Body of pancreas (tissue), 4 donors: Measurements from ENCODE around the gene SRXN1. TPM values are rescaled to one million over a fixed set of nuclear protein-coding genes. Genes with fewer than 3 reads are reported as not detected.

Experiments used
- ATAC-seq: fragments of 150-250 bp; one replicate; pipeline ENCODE4 v1.9.1; 2016
- DNase-seq, 4 donors: peaks; one replicate each; pipeline ENCODE4 v3.0.0-alpha.2; 2019
- H3K27ac ChIP-seq, 4 donors: fragments of 200-600 bp; sonication (generic); 1 replicate in 3 of 4; 2 replicates in 1 of 4; pipeline versions ENCODE4 v1.5.1 to v1.6.1; 2016 to 2019; ENCODE audit warnings: mild to moderate bottlenecking in 1 of 4, mixed read lengths in 1 of 4, moderate library complexity in 1 of 4
- H3K27me3 ChIP-seq, 2 donors: fragments of 200-600 bp; sonication (generic); one replicate each; pipeline ENCODE4 v1.6.0; 2016; ENCODE audit warnings: mild to moderate bottlenecking in 1 of 2
- H3K36me3 ChIP-seq, 2 donors: fragments of 200-600 bp; sonication (generic); replicated peaks in 1 of 2; 2 replicates each; pipeline ENCODE4 v1.5.1; 2016; ENCODE audit warnings: low read depth in 2 of 2; ENCODE audit not compliant: insufficient read depth in 1 of 2
- H3K4me1 ChIP-seq: fragments of 200-600 bp; sonication (generic); one replicate; pipeline ENCODE4 v1.6.0; 2016
- H3K4me3 ChIP-seq, 2 donors: fragments of 200-600 bp; sonication (generic); 1 replicate in 1 of 2; 2 replicates in 1 of 2; pipeline ENCODE4 v1.5.1; 2016 to 2019
- H3K9me3 ChIP-seq, 3 donors: fragments of 200-600 bp; sonication (generic); 1 replicate in 2 of 3; 2 replicates in 1 of 3; pipeline ENCODE4 v1.5.1; 2016
- CTCF ChIP-seq, 7 experiments: fragments of 450-650 bp in 4 of 7; fragments of 200-600 bp in 3 of 7; sonication (generic) in 3 of 7; IDR thresholded peaks; one replicate each; pipeline ENCODE4 v1.5.1; 2016 to 2019; ENCODE audit warnings: antibody characterized with exemption in 7 of 7
- POLR2A ChIP-seq, 3 donors: fragments of 450-650 bp; IDR thresholded peaks; one replicate each; pipeline ENCODE4 v1.6.1; 2016; ENCODE audit warnings: antibody characterized with exemption in 3 of 3, mild to moderate bottlenecking in 2 of 3
- WGBS, 2 donors: methylation state at CpG; one replicate each; pipeline ENCODE4 v1.1.5; 2017; 5-methylcytosine and 5-hydroxymethylcytosine counted together
- intact Hi-C: fragments of 100-400 bp; cut with DNase I; formaldehyde crosslinking; loops from one replicate; pipeline ENCODE4 v1.15.1; 2023
- total RNA-seq, 2 donors: library from RNA; depleted of rRNA; stranded (reverse); fragments of >200 nt; gene quantifications; one replicate each; pipeline ENCODE4 v1.1.0, GENCODE V29; 2016

Gene SRXN1
- total RNA-seq, 2 donors from 2014 or later, result 7.9 to 9.9 TPM

- no peaks in the 10 kb centered on the region for H3K9me3 ChIP-seq
Observed at GRCh38 chr20:692044-692443, 39.0 kb upstream of the SRXN1 start.

GRCh38 chr20:689947-690346 is 36.9 kb upstream of the SRXN1 start:
- ATAC-seq (no peak), DNase-seq (no peak)
- Histone ChIP-seq H3K27me3 (no peaks in the 10 kb centered on the region), H3K36me3 (no peaks in the 10 kb centered on the region), H3K27ac (no peak overlapping the region), H3K9me3 (no peaks in the 10 kb centered on the region), H3K4me1 (peaks cover 9% of the 10 kb centered on the region), H3K4me3 (no peak overlapping the region)
- 26 to 34% methylated on average over 1 of the region's 1 CpG for WGBS, 2 donors
- TF ChIP-seq POLR2A (IDR thresholded peaks at IDR 0.05), result no peak
- no peak for TF ChIP-seq CTCF (IDR thresholded peaks at IDR 0.05)
- intact Hi-C loops, result no loop called here

More at GRCh38 chr20:692044-692443, 39.0 kb upstream of the SRXN1 start:
- Histone ChIP-seq H3K4me3 (no peak overlapping the region), H3K27me3 (no peaks in the 10 kb centered on the region), H3K27ac (no peak overlapping the region), H3K36me3 (no peaks in the 10 kb centered on the region), H3K4me1 (peaks cover 13% of the 10 kb centered on the region)
- intact Hi-C loops, result no loop called here
- ATAC-seq, result no peak
- no peak for DNase-seq
- 35 to 67% methylated on average over 1 of the region's 1 CpG for WGBS, 2 donors
- no peak for TF ChIP-seq POLR2A (IDR thresholded peaks at IDR 0.05)
- no peak for TF ChIP-seq CTCF (IDR thresholded peaks at IDR 0.05)

- no peak for DNase-seq
- 57 to 66% methylated on average over 6 of the region's 6 CpGs for WGBS, 2 donors
- no peak for ATAC-seq
- Histone ChIP-seq H3K4me1 (peaks cover 3% of the 10 kb centered on the region), H3K27me3 (no peaks in the 10 kb centered on the region), H3K36me3 (no peaks in the 10 kb centered on the region), H3K9me3 (no peaks in the 10 kb centered on the region), H3K4me3 (no peak overlapping the region), H3K27ac (no peak overlapping the region)
- TF ChIP-seq POLR2A (IDR thresholded peaks at IDR 0.05) (no peak), CTCF (IDR thresholded peaks at IDR 0.05) (no peak)
- intact Hi-C loops, result no loop called here
Observed at GRCh38 chr20:689348-689747, 36.3 kb upstream of the SRXN1 start.

GRCh38 chr20:688809-689212 is 35.8 kb upstream of the SRXN1 start:
- TF ChIP-seq POLR2A (IDR thresholded peaks at IDR 0.05) (no peak), CTCF (IDR thresholded peaks at IDR 0.05) (no peak)
- peak in 3 of 4 donors; percentile 37 to 42 (median 41) for DNase-seq
- 23 to 30% methylated on average over 4 to 13 of the region's 13 CpGs for WGBS, 2 donors
- no peaks in the 10 kb centered on the region for H3K4me1 ChIP-seq
- no peaks in the 10 kb centered on the region for H3K27me3 ChIP-seq
- no peaks in the 10 kb centered on the region for H3K36me3 ChIP-seq
- intact Hi-C loops, result no loop called here
- peak; percentile 33 for ATAC-seq
- no peak overlapping the region for H3K4me3 ChIP-seq
- no peak overlapping the region for H3K27ac ChIP-seq
- no peaks in the 10 kb centered on the region for H3K9me3 ChIP-seq

GRCh38 chr20:687468-688203 is 34.6 kb upstream of the SRXN1 start:
- H3K4me1 ChIP-seq, result no peaks in the 10 kb centered on the region
- H3K27ac ChIP-seq, result no peak overlapping the region
- WGBS, 2 donors, result 65 to 68% methylated on average over 9 of the region's 9 CpGs
- H3K4me3 ChIP-seq, result no peak overlapping the region
- H3K9me3 ChIP-seq, result no peaks in the 10 kb centered on the region
- no peak for ATAC-seq
- intact Hi-C loops, result no loop called here
- DNase-seq, result no peak
- H3K27me3 ChIP-seq, result no peaks in the 10 kb centered on the region
- H3K36me3 ChIP-seq, result no peaks in the 10 kb centered on the region
- TF ChIP-seq POLR2A (IDR thresholded peaks at IDR 0.05), result no peak
- TF ChIP-seq CTCF (IDR thresholded peaks at IDR 0.05), result no peak
